HG03103 (cell line): ENCODE measurements around the gene CPED1.
"Not testable (repeated sequence)": the region's sequence is repeated elsewhere in the genome, so short reads cannot be mapped to it uniquely, and the experiment has no call there.

Source experiments
- ATAC-seq: cut with Tn5 transposase; IDR thresholded peaks from one replicate; pipeline ENCODE4 v1.9.1; 2021; ENCODE audit warnings: low read depth; ENCODE audit not compliant: unreplicated experiment

CPED1 gene

GRCh38 chr7:120979765-120980499 lies 8.6 kb upstream of the CPED1 start:
- no peak for ATAC-seq

GRCh38 chr7:120981117-120981516 lies 7.4 kb upstream of the CPED1 start:
- no peak for ATAC-seq

GRCh38 chr7:120981888-120982615 lies 6.5 kb upstream of the CPED1 start:
- no peak for ATAC-seq

- ATAC-seq: not testable (repeated sequence)
Measured at GRCh38 chr7:120983592-120983991, 4.9 kb upstream of the CPED1 start.

- ATAC-seq: no peak
Measured at GRCh38 chr7:120984406-120984805, 4.1 kb upstream of the CPED1 start.

- ATAC-seq: no peak
Measured at GRCh38 chr7:120985130-120985758, 3.3 kb upstream of the CPED1 start.

GRCh38 chr7:120985839-120986238 lies 2.7 kb upstream of the CPED1 start:
- ATAC-seq: no peak

- ATAC-seq: no peak
Measured at GRCh38 chr7:120986650-120987049, 1.9 kb upstream of the CPED1 start.

- ATAC-seq: no peak
Measured at GRCh38 chr7:120987280-120987679, 1.2 kb upstream of the CPED1 start.

- peak; percentile 98 for ATAC-seq
Measured at GRCh38 chr7:120987683-120988590, 574 bp upstream of the CPED1 start.

- no peak for ATAC-seq
Measured at GRCh38 chr7:120989257-120990220, 1.0 kb downstream of the CPED1 start.

GRCh38 chr7:120990468-120991118 lies 2.1 kb downstream of the CPED1 start:
- ATAC-seq: no peak

- no peak for ATAC-seq
Measured at GRCh38 chr7:120991161-120991560, 2.6 kb downstream of the CPED1 start.

- ATAC-seq: no peak
Measured at GRCh38 chr7:120991581-120991980, 3.1 kb downstream of the CPED1 start.

GRCh38 chr7:120992272-120992964 lies 3.9 kb downstream of the CPED1 start:
- ATAC-seq: no peak

GRCh38 chr7:120992965-120993494 lies 4.5 kb downstream of the CPED1 start:
- no peak for ATAC-seq

- no peak for ATAC-seq
Measured at GRCh38 chr7:120993553-120994191, 5.2 kb downstream of the CPED1 start.
